Gastroesophageal sphincter (tissue), 4 donors: ENCODE data around the gene TFPI2. TPM values are rescaled to one million over a fixed set of nuclear protein-coding genes. Genes with fewer than 3 reads are reported as not detected.
A peak's percentile ranks its signal among the peaks of the same experiment; 100 is the strongest.
"Not testable (repeated sequence)": the region's sequence is repeated elsewhere in the genome, so short reads cannot be mapped to it uniquely, and the experiment has no call there.

Experiments
- ATAC-seq: fragments of 150-250 bp; one replicate; pipeline ENCODE4 v1.9.1; 2016; ENCODE audit warnings: mild to moderate bottlenecking, moderate library complexity
- H3K27ac ChIP-seq, 4 donors: fragments of 200-600 bp; sonication (generic) in 3 of 4; 1 replicate in 3 of 4; 2 replicates in 1 of 4; pipeline ENCODE4 v1.5.1; 2016 to 2019
- H3K27me3 ChIP-seq: fragments of 200-600 bp; sonication (generic); one replicate; pipeline ENCODE4 v1.5.1; 2019
- H3K36me3 ChIP-seq, 2 donors: fragments of 200-600 bp; sonication (generic); one replicate each; pipeline ENCODE4 v1.5.1; 2019; ENCODE audit warnings: control low read depth in 1 of 2
- H3K4me1 ChIP-seq, 3 donors: fragments of 200-600 bp; sonication (generic); 1 replicate in 2 of 3; 2 replicates in 1 of 3; pipeline ENCODE4 v1.5.1; 2016 to 2019; ENCODE audit warnings: control low read depth in 2 of 3
- H3K4me3 ChIP-seq, 2 donors: fragments of 200-600 bp; sonication (generic); one replicate each; pipeline ENCODE4 v1.5.1; 2019; ENCODE audit warnings: mild to moderate bottlenecking in 1 of 2, moderate library complexity in 1 of 2
- H3K9me3 ChIP-seq, 3 donors: fragments of 200-600 bp; sonication (generic); one replicate each; pipeline ENCODE4 v1.5.1; 2017 to 2019; ENCODE audit warnings: control low read depth in 2 of 3
- EP300 ChIP-seq: sonication (generic); formaldehyde crosslinking; IDR thresholded peaks from one replicate; pipeline ENCODE4 v1.6.1; 2017; ENCODE audit warnings: antibody characterized with exemption, mild to moderate bottlenecking
- POLR2A ChIP-seq, 2 donors: fragments of 450-650 bp; IDR thresholded peaks; one replicate each; pipeline ENCODE4 v1.6.1; 2017; ENCODE audit warnings: antibody characterized with exemption in 2 of 2, mild to moderate bottlenecking in 2 of 2, moderate library complexity in 1 of 2
- POLR2AphosphoS5 ChIP-seq: sonication (generic); formaldehyde crosslinking; IDR thresholded peaks from one replicate; pipeline ENCODE4 v1.6.1; 2017; ENCODE audit warnings: antibody characterized with exemption
- WGBS, 2 donors: methylation state at CpG; one replicate each; pipeline ENCODE4 v1.1.5; 2018; ENCODE audit warnings: low coverage in 1 of 2; 5-methylcytosine and 5-hydroxymethylcytosine counted together
- total RNA-seq, 4 donors: library from RNA; depleted of rRNA; stranded (reverse); fragments of >200 nt; gene quantifications; one replicate each; pipeline ENCODE4 v1.1.0, GENCODE V29; 2016
- TF ChIP-seq, protein P1 (sequence below), 4 experiments: fragments of 200-600 bp in 2 of 4; fragments of 450-650 bp in 2 of 4; sonication (generic) in 1 of 4; IDR thresholded peaks; one replicate each; pipeline ENCODE4 v1.5.1; 2017 to 2019; ENCODE audit warnings: antibody characterized with exemption in 4 of 4, mild to moderate bottlenecking in 2 of 4, moderate library complexity in 2 of 4

TFPI2 gene
- total RNA-seq, 4 donors from 2014 or later, result 0.85 to 40.1 (median 5.6) TPM

DNA sequence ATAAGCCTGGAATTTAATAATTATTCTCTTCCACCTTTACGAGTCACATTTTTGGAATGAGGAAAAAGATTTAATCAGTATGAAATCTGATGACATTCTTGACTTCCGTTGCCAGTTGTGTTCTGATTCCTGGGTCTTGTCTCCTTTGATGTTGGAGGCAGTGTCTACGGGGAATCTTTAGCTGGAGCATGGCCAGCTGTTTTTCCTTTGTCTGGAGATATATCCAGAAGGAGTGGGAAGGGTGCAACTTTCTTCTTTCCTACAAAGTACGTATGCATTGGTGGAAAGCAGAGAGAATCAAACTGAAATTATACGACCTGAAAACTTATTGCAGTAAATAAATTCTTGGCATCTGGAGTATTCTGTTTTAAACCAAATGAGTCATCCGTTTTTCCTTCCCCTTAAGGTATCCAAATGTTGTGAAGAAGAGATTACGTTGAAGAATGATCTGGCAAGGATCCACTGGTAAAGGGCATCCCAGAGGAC lies 24.1 kb upstream of the TFPI2 start:
- Histone ChIP-seq H3K9me3 (no peaks in the 10 kb centered on the region), H3K27ac (peak overlapping the region in 3 of 4 donors; percentile 67 to 72 (median 69))
- peak; percentile 62 for TF ChIP-seq POLR2AphosphoS5
- TF ChIP-seq, protein P1, sequence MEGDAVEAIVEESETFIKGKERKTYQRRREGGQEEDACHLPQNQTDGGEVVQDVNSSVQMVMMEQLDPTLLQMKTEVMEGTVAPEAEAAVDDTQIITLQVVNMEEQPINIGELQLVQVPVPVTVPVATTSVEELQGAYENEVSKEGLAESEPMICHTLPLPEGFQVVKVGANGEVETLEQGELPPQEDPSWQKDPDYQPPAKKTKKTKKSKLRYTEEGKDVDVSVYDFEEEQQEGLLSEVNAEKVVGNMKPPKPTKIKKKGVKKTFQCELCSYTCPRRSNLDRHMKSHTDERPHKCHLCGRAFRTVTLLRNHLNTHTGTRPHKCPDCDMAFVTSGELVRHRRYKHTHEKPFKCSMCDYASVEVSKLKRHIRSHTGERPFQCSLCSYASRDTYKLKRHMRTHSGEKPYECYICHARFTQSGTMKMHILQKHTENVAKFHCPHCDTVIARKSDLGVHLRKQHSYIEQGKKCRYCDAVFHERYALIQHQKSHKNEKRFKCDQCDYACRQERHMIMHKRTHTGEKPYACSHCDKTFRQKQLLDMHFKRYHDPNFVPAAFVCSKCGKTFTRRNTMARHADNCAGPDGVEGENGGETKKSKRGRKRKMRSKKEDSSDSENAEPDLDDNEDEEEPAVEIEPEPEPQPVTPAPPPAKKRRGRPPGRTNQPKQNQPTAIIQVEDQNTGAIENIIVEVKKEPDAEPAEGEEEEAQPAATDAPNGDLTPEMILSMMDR (IDR thresholded peaks at IDR 0.05), result no peak

DNA sequence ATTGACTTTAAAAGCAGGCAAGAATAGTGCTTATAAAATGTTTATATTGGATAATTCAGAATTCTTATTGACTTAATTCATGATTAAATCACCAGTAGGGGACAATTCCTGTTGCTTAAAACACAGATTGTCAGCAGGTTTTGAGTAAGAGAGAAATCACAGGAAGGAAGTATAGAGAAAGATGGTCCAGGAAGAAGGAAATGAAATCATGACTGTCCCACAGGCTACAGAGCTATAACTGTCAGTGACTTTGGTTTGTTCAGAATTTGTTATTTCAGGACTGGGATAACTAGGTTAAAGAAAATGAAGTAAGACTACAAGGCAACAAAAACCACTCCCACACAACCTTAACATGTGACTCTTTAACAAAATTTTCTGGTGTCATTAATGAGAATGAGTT lies 22.6 kb upstream of the TFPI2 start:
- TF ChIP-seq POLR2A (IDR thresholded peaks at IDR 0.05) (no peak), POLR2AphosphoS5 (no peak), EP300 (no peak)
- TF ChIP-seq, protein P1 (IDR thresholded peaks at IDR 0.05), result no peak
- ATAC-seq, result no peak
- Histone ChIP-seq H3K36me3 (no peaks in the 10 kb centered on the region), H3K4me3 (no peak overlapping the region), H3K9me3 (no peaks in the 10 kb centered on the region), H3K4me1 (peaks cover 0 to 34% (median 8%) of the 10 kb centered on the region in 3 donors), H3K27ac (peak overlapping the region in 2 of 4 donors; percentile 67 to 72), H3K27me3 (no peaks in the 10 kb centered on the region)

More for the DNA sequence above, 24.1 kb upstream of the TFPI2 start:
- H3K4me3 ChIP-seq, result no peak overlapping the region
- 8 to 25% methylated on average over 7 of the region's 7 CpGs for WGBS, 2 donors
- H3K36me3 ChIP-seq, result no peaks in the 10 kb centered on the region
- peak; percentile 28 for ATAC-seq
- H3K4me1 ChIP-seq, result peaks cover 0 to 34% (median 8%) of the 10 kb centered on the region in 3 donors
- no peaks in the 10 kb centered on the region for H3K27me3 ChIP-seq

- H3K27ac ChIP-seq, result peak overlapping the region in 1 of 4 donors; percentile 60
- H3K4me3 ChIP-seq, H3K9me3 ChIP-seq, H3K36me3 ChIP-seq, H3K27me3 ChIP-seq, ATAC-seq: not testable (repeated sequence)
- H3K4me1 ChIP-seq, result peaks cover 0 to 34% (median 8%) of the 10 kb centered on the region in 3 donors
Measured at GRCh38 chr7:93911661-93912060, 21.1 kb upstream of the TFPI2 start.

- not testable (repeated sequence) for H3K36me3 ChIP-seq, H3K27me3 ChIP-seq, ATAC-seq, H3K4me3 ChIP-seq, H3K9me3 ChIP-seq
- Histone ChIP-seq H3K4me1 (peaks cover 0 to 34% (median 8%) of the 10 kb centered on the region in 3 donors), H3K27ac (peak overlapping the region in 3 of 4 donors; percentile 8 to 62 (median 60))
- WGBS, 2 donors, result no CpG with 5 or more reads among the region's 3 CpGs
Measured at GRCh38 chr7:93911242-93911641, 20.7 kb upstream of the TFPI2 start.

GRCh38 chr7:93910076-93910994 lies 19.8 kb upstream of the TFPI2 start:
- H3K9me3 ChIP-seq, result no peaks in the 10 kb centered on the region
- H3K4me3 ChIP-seq, result no peak overlapping the region
- H3K4me1 ChIP-seq, result peaks cover 0 to 27% (median 8%) of the 10 kb centered on the region in 3 donors
- H3K27me3 ChIP-seq, result no peaks in the 10 kb centered on the region
- WGBS, 2 donors, result 0 to 8% methylated on average over 3 of the region's 3 CpGs
- ATAC-seq, result peak; percentile 83
- no peaks in the 10 kb centered on the region for H3K36me3 ChIP-seq
- TF ChIP-seq POLR2AphosphoS5, result peak; percentile 85
- TF ChIP-seq, protein P1 (IDR thresholded peaks at IDR 0.05), result no peak
- no peak for TF ChIP-seq POLR2A (IDR thresholded peaks at IDR 0.05)
- peak overlapping the region; percentile 39 to 62 (median 50) for H3K27ac ChIP-seq

GRCh38 chr7:93906267-93906666 lies 15.7 kb upstream of the TFPI2 start, which contains the start of gene GNGT1:
TSS of gene GNGT1 (plus strand) at chr7:93906567. CDS start at chr7:93906747, 180 bp downstream.
- H3K27ac ChIP-seq, result no peak within 1 kb of the TSS
- H3K27me3 ChIP-seq, result no peaks in the 10 kb centered on the region
- H3K9me3 ChIP-seq, result no peaks in the 10 kb centered on the region
- no peak for ATAC-seq
- TF ChIP-seq POLR2A (IDR thresholded peaks at IDR 0.05) (no peak), POLR2AphosphoS5 (no peak), EP300 (no peak)
- TF ChIP-seq, protein P1 (IDR thresholded peaks at IDR 0.05), result no peak
- H3K4me3 ChIP-seq, result no peak within 1 kb of the TSS
- H3K36me3 ChIP-seq, result no peaks in the 10 kb centered on the region
- H3K4me1 ChIP-seq, result peaks cover 0 to 14% (median 4%) of the 10 kb centered on the region in 3 donors
- WGBS, 2 donors, result 65 to 72% methylated on average over 3 of the region's 3 CpGs
